Measurements from ENCODE around the gene DOCK4. TPM values are rescaled to one million over a fixed set of nuclear protein-coding genes. Genes with fewer than 3 reads are reported as not detected.

The DOCK4 gene
- polyA plus RNA-seq, 1 donor (not counting 4 experiments of a cell fraction or from before 2014, with no cell fraction given), result 13.9 TPM

- Histone ChIP-seq H3K27me3 (ENCODE audit: control insufficient read depth, extremely low read depth, insufficient read depth, low read length) (no peaks in the 10 kb centered on the region), H3K9ac (ENCODE audit: control insufficient read depth, extremely low read depth, insufficient read depth, low read length) (no peak overlapping the region), H3K27ac (ENCODE audit: control insufficient read depth, insufficient read depth, low read length) (peak overlapping the region; percentile 50), H3K9me3 (ENCODE audit: control insufficient read depth, low read depth, low read length) (no peaks in the 10 kb centered on the region), H3K4me1 (ENCODE audit: control insufficient read depth, extremely low read depth, insufficient read depth, low read length) (peaks cover 32% of the 10 kb centered on the region), H3K4me2 (ENCODE audit: control insufficient read depth, extremely low read depth, insufficient read depth, low read depth, low read length) (no peak overlapping the region), H3K79me2 (ENCODE audit: control insufficient read depth, insufficient read depth, low read length) (peaks cover 86% of the 10 kb centered on the region), H4K20me1 (ENCODE audit: control insufficient read depth, extremely low read depth, insufficient read depth, low read length) (no peaks in the 10 kb centered on the region), H3K9me1 (ENCODE audit: control insufficient read depth, extremely low read depth, insufficient read depth, low read length) (no peaks in the 10 kb centered on the region), H3K36me3 (ENCODE audit: control insufficient read depth in 2 of 2, extremely low read depth in 1 of 2, insufficient read depth in 2 of 2, low read length in 2 of 2) (no peaks in the 10 kb centered on the region), H3K4me3 (ENCODE audit: control insufficient read depth in 2 of 3, extremely low read depth in 1 of 3, insufficient read depth in 2 of 3, low read depth in 1 of 3, low read length in 3 of 3) (no peak overlapping the region), H2AFZ (ENCODE audit: control insufficient read depth, low read length) (no peak overlapping the region)
- FAIRE-seq (peak; percentile 20), DNase-seq (ENCODE audit: low read depth, low spot score) (no peak)
- TF ChIP-seq CTCF (optimal IDR thresholded peaks at IDR 0.05 in 1 of 3, IDR thresholded peaks at IDR 0.05 in 1 of 3, conservative IDR thresholded peaks at IDR 0.05 in 1 of 3; ENCODE audit: extremely low read depth in 1 of 3, insufficient read depth in 2 of 3, low read length in 3 of 3) (no peak), EZH2 (IDR thresholded peaks at IDR 0.05; ENCODE audit: low read length) (no peak)
- dilution Hi-C loops (cut with MboI; ENCODE audit: extremely low pct_ligation_motif_present, low sequenced_read_pairs), result no loop called here
Measured at GRCh38 chr7:112201839-112202238, 4.4 kb downstream of the DOCK4 start.

- FAIRE-seq, result peak; percentile 72
- H3K9me3 ChIP-seq (ENCODE audit: control insufficient read depth, low read depth, low read length), result no peaks in the 10 kb centered on the region
- H3K9ac ChIP-seq (ENCODE audit: control insufficient read depth, extremely low read depth, insufficient read depth, low read length), result no peak overlapping the region
- no peak overlapping the region for H2AFZ ChIP-seq (ENCODE audit: control insufficient read depth, low read length)
- H3K36me3 ChIP-seq (ENCODE audit: control insufficient read depth in 2 of 2, extremely low read depth in 1 of 2, insufficient read depth in 2 of 2, low read length in 2 of 2), result no peaks in the 10 kb centered on the region
- DNase-seq (ENCODE audit: low read depth, low spot score), result peak; percentile 90
- peaks cover 87% of the 10 kb centered on the region for H3K79me2 ChIP-seq (ENCODE audit: control insufficient read depth, insufficient read depth, low read length)
- no peaks in the 10 kb centered on the region for H4K20me1 ChIP-seq (ENCODE audit: control insufficient read depth, extremely low read depth, insufficient read depth, low read length)
- no peaks in the 10 kb centered on the region for H3K27me3 ChIP-seq (ENCODE audit: control insufficient read depth, extremely low read depth, insufficient read depth, low read length)
- peak overlapping the region; percentile 31 for H3K4me2 ChIP-seq (ENCODE audit: control insufficient read depth, extremely low read depth, insufficient read depth, low read depth, low read length)
- dilution Hi-C loops (cut with MboI; ENCODE audit: extremely low pct_ligation_motif_present, low sequenced_read_pairs), result no loop called here
- peaks cover 32% of the 10 kb centered on the region for H3K4me1 ChIP-seq (ENCODE audit: control insufficient read depth, extremely low read depth, insufficient read depth, low read length)
- no peaks in the 10 kb centered on the region for H3K9me1 ChIP-seq (ENCODE audit: control insufficient read depth, extremely low read depth, insufficient read depth, low read length)
- H3K4me3 ChIP-seq (ENCODE audit: control insufficient read depth in 2 of 3, extremely low read depth in 1 of 3, insufficient read depth in 2 of 3, low read depth in 1 of 3, low read length in 3 of 3), result no peak overlapping the region
- TF ChIP-seq CTCF (optimal IDR thresholded peaks at IDR 0.05 in 1 of 3, IDR thresholded peaks at IDR 0.05 in 1 of 3, conservative IDR thresholded peaks at IDR 0.05 in 1 of 3; ENCODE audit: extremely low read depth in 1 of 3, insufficient read depth in 2 of 3, low read length in 3 of 3) (no peak), EZH2 (IDR thresholded peaks at IDR 0.05; ENCODE audit: low read length) (no peak)
- peak overlapping the region; percentile 50 for H3K27ac ChIP-seq (ENCODE audit: control insufficient read depth, insufficient read depth, low read length)
Measured at GRCh38 chr7:112201411-112201810, 4.8 kb downstream of the DOCK4 start.
